AG04450 (cell line): ENCODE measurements around the gene MITF. TPM values are rescaled to one million over a fixed set of nuclear protein-coding genes. Genes with fewer than 3 reads are reported as not detected.

Experiments used
- CTCF ChIA-PET: fragments of 300-600, 350-600 bp; formaldehyde crosslinking; extraction: SDS; loops from one replicate; lab custom pipeline; 2022; ENCODE audit warnings: antibody characterized with exemption, inconsistent platforms; lab: Charles Lee
- POLR2A ChIA-PET: fragments of 350-600 bp; formaldehyde crosslinking; extraction: SDS; loops from one replicate; lab custom pipeline; 2021; ENCODE audit warnings: antibody characterized with exemption, inconsistent platforms; lab: Yijun Ruan, JAX
- DNase-seq: peaks from one replicate; pipeline ENCODE4 v3.0.0-alpha.2; 2011; ENCODE audit warnings: low read depth, low spot score
- H3K27ac ChIP-seq: one replicate; pipeline ENCODE4 v1.5.1; 2012; ENCODE audit warnings: low read depth, low read length, control low read depth
- H3K27me3 ChIP-seq: one replicate; pipeline ENCODE4 v1.6.0; 2012; ENCODE audit warnings: low read length; ENCODE audit not compliant: control insufficient read depth, insufficient read depth
- H3K4me3 ChIP-seq: 2 replicates; pipeline ENCODE4 v1.5.1; 2011; ENCODE audit warnings: mild to moderate bottlenecking, low read depth, low read length, control low read depth
- H3K9me3 ChIP-seq: 2 replicates; pipeline ENCODE4 v1.5.1; 2012; ENCODE audit warnings: low read length; ENCODE audit not compliant: control insufficient read depth, insufficient read depth
- polyA plus RNA-seq: library from polyadenylated mRNA; depleted of rRNA; stranded (reverse); fragments of >200 nt; gene quantifications from 2 replicates; pipeline ENCODE4 v1.2.3, GENCODE V29; 2011
- TF ChIP-seq, protein P1 (sequence below): IDR thresholded peaks from 2 replicates; pipeline ENCODE4 v1.5.1; 2011; ENCODE audit warnings: low read depth, low read length, control low read depth, inconsistent platforms

MITF gene
- polyA plus RNA-seq, 1 experiment: 32.2 TPM

DNA sequence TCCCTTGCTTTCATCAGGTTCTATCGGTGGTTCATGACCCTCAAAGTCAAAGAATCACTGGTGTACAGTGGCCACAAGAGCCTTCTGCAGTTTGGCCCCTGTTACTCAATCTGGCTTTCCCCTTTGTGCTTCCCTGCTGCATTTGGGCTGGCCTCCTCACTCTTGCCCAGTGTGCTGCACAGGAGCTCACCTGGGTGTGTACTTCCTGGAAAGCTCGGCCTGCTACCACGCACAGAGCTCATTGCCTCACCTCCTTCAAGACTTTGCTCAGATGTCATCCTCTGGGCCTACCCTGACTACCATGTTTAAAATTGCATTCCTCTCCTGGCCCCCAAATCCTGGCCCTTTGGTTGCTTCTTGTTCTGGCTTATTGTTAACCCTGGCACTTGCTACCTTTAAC is 90.9 kb downstream of the MITF start:
- TF ChIP-seq, protein P1, sequence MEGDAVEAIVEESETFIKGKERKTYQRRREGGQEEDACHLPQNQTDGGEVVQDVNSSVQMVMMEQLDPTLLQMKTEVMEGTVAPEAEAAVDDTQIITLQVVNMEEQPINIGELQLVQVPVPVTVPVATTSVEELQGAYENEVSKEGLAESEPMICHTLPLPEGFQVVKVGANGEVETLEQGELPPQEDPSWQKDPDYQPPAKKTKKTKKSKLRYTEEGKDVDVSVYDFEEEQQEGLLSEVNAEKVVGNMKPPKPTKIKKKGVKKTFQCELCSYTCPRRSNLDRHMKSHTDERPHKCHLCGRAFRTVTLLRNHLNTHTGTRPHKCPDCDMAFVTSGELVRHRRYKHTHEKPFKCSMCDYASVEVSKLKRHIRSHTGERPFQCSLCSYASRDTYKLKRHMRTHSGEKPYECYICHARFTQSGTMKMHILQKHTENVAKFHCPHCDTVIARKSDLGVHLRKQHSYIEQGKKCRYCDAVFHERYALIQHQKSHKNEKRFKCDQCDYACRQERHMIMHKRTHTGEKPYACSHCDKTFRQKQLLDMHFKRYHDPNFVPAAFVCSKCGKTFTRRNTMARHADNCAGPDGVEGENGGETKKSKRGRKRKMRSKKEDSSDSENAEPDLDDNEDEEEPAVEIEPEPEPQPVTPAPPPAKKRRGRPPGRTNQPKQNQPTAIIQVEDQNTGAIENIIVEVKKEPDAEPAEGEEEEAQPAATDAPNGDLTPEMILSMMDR: no peak
- Histone ChIP-seq H3K4me3 (no peak overlapping the region), H3K9me3 (peaks cover 3% of the 10 kb centered on the region; the same call in 1 of the 2 replicates), H3K27me3 (no peaks in the 10 kb centered on the region), H3K27ac (no peak overlapping the region)
- DNase-seq: no peak
- ChIA-PET POLR2A (no interaction called here), CTCF (interaction anchor here (1.7 kb wide), 1 partner anchor 25 kb away, joined by 5 read pairs; no protein-coding TSS in a partner anchor)

DNA sequence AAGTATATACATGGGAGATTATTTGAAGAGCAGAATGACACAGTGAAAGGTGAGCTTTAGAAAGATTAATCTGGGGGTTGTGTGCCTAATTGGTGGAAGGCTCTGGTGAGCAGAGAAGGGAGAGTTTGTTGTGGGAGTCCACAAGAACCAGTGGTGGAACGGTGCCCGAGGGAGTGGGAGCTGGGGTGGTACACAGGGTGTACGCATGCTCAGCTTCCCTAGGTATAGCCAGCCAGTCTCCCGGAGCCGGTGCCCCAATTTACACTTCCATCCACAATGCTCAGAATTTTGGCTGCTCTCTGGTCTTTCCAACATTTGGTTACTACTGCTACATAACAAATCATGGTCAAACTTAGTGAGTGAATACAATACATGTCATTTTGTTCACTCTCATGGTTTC is 92.5 kb downstream of the MITF start:
- no peak for DNase-seq
- no peak overlapping the region for H3K4me3 ChIP-seq
- TF ChIP-seq, protein P1: no peak
- H3K27ac ChIP-seq: no peak overlapping the region
- no peaks in the 10 kb centered on the region for H3K27me3 ChIP-seq
- ChIA-PET CTCF (no interaction called here), POLR2A (interaction anchor here (0.7 kb wide), 1 partner anchor 22 kb away, joined by 4 read pairs; no protein-coding TSS in a partner anchor)
- H3K9me3 ChIP-seq: peaks cover 3% of the 10 kb centered on the region; the same call in 1 of the 2 replicates

DNA sequence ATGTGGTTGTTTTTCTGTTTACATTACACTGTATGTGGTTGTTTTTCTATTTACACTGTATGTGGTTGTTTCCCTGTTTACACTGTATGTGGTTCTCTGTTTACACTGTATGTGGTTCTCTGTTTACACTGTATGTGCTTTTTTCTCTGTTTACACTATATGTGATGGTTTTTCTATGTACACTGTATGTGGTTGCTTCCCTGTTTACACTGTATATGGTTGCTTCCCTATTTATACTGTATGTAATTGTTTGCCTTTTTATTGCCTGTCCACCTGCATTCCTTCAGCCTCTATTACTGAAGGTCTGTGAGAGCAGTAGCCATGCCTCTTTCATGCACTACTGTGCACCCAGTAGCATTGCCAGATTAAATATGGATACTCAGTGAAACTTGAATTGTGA is 94.3 kb downstream of the MITF start:
- ChIA-PET POLR2A (no interaction called here), CTCF (interaction anchor here (0.9 kb wide), 1 partner anchor 22 kb away, joined by 3 read pairs; no protein-coding TSS in a partner anchor)
- TF ChIP-seq, protein P1: no peak
- Histone ChIP-seq H3K27ac (no peak overlapping the region), H3K4me3 (no peak overlapping the region), H3K9me3 (peaks cover 3% of the 10 kb centered on the region; the same call in 1 of the 2 replicates), H3K27me3 (no peaks in the 10 kb centered on the region)
- no peak for DNase-seq

DNA sequence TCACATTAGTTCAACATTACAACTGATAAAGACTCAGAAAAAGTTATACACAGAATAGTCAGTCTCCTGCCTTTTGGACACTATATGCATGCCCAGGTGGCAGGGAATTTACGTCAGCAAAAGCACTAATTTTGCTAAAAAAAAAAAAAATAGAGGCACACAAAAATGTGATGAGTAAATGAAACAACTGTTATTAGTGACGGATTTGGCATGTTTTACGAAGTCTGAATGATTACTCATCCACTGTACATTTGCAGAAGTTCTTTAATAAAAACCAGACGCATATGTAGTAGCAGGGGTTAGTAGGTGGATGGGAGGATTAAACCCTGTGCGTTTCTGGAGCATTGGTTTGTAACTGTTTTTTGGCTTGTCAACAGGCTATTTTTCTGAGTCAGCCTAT is 99.0 kb downstream of the MITF start:
- Histone ChIP-seq H3K27me3 (no peaks in the 10 kb centered on the region), H3K27ac (peak overlapping the region; percentile 75), H3K4me3 (peak overlapping the region; percentile 46; the same call in 1 of the 2 replicates), H3K9me3 (peaks cover 3% of the 10 kb centered on the region; the same call in 1 of the 2 replicates)
- TF ChIP-seq, protein P1: no peak
- CTCF ChIA-PET: interaction anchor here (0.7 to 1.6 kb wide), 2 partner anchors 9 to 31 kb away, joined by 3 read pairs; no protein-coding TSS in a partner anchor
- POLR2A ChIA-PET: interaction anchor here (1.0 kb wide), 1 partner anchor 102 kb away, joined by 3 read pairs; no protein-coding TSS in a partner anchor
- peak; percentile 94 for DNase-seq
